ENCODE results near the gene STAMBPL1. TPM values are rescaled to one million over a fixed set of nuclear protein-coding genes. Genes with fewer than 3 reads are reported as not detected.
"Not testable (repeated sequence)": the region's sequence is repeated elsewhere in the genome, so short reads cannot be mapped to it uniquely, and the experiment has no call there.

Gene STAMBPL1
- polyA plus RNA-seq, 6 donors from 2014 or later = 3.4 to 7.6 (median 5.0) TPM

- H3K36me3 Mint-ChIP-seq = peaks cover 20% of the 10 kb centered on the region in 2 donors
- H3K9me3 Mint-ChIP-seq = no peaks in the 10 kb centered on the region
- DNase-seq (no peak), ATAC-seq (ENCODE audit: low read depth in 2 of 2) (no peak)
- H3K27me3 Mint-ChIP-seq = no peaks in the 10 kb centered on the region
- H3K4me3 Mint-ChIP-seq = no peak overlapping the region
- H3K4me1 Mint-ChIP-seq = no peaks in the 10 kb centered on the region
- peak overlapping the region in 1 of 6 donors; percentile 28 for H3K27ac Mint-ChIP-seq
Observed at GRCh38 chr10:88923520-88923919, 43.5 kb downstream of the STAMBPL1 start.

DNA sequence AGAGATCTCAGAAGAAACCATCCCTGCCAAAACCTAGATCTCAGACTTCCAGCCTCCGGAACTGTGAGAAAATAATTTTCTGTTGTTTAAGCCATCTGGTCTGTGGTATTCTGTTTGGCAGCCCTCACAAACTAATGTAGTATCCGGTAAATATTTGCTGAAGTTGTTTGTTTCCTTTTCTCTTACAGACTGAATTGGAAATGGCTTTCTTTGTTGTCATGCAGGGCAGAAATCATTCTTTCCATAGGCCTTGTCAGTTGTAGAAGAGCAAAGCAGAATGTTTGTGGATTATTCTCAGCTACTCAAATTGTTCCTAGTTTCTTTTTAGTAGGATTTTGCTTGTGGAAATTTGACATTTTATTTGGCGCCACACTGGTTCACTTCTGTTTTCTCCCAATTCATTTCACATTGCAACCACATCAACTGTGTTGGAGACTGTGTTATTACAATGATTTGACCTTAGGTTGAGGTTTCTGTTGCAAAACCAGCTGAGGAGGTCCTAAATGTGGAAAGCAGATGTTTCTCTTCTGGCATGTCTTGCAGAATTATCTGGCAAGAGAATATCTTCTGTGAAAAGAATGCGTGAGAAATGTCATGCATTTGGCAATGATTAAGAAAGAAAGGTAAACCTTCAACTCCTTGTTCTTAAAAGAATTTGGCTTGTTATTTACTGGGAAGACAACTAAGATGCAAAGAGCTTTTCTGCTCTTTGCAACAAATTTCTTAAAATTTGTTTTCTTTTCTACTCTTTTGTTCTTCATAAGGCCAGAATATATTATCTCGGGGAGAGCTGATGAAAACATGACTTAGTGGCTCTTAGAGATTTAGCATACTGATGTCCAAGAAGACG, 46.7 kb downstream of the STAMBPL1 start:
- Mint-ChIP-seq H3K27me3 (no peaks in the 10 kb centered on the region), H3K4me1 (no peaks in the 10 kb centered on the region), H3K27ac (no peak overlapping the region), H3K9me3 (peaks cover 0 to 2% (median 0%) of the 10 kb centered on the region in 7 donors), H3K36me3 (peaks cover 20 to 25% of the 10 kb centered on the region in 2 donors), H3K4me3 (no peak overlapping the region)
- DNase-seq = no peak
- ATAC-seq (ENCODE audit: low read depth in 2 of 2) = no peak

- no peak for ATAC-seq (ENCODE audit: low read depth in 2 of 2)
- H3K27ac Mint-ChIP-seq = no peak overlapping the region
- peaks cover 20 to 25% of the 10 kb centered on the region in 2 donors for H3K36me3 Mint-ChIP-seq
- H3K4me1 Mint-ChIP-seq = peaks cover 0 to 3% (median 0%) of the 10 kb centered on the region in 3 donors
- H3K9me3 Mint-ChIP-seq = peaks cover 0 to 2% (median 0%) of the 10 kb centered on the region in 7 donors
- no peaks in the 10 kb centered on the region for H3K27me3 Mint-ChIP-seq
- H3K4me3 Mint-ChIP-seq = no peak overlapping the region
- no peak for DNase-seq
Observed at GRCh38 chr10:88927416-88927690, 47.3 kb downstream of the STAMBPL1 start.

DNA sequence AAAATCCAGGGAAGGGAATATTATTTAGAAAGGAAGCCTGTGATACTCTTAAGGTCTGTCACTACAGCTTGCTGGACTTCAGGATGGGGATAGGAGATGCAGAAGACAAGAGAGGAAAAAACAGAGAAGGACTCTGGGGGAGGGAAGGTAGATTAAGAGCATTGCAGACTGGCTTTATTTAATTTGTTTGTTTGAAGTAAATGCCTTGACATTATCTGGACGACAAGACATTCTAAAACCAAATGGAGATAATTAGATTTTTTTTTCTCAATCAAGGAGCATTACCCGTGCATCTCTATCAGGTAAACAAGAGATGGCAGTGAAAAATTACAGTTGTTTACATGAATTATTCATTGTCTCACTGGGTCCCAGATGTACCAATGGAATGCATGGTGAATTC, 48.2 kb downstream of the STAMBPL1 start:
- Mint-ChIP-seq H3K27ac (no peak overlapping the region), H3K36me3 (peaks cover 20 to 25% of the 10 kb centered on the region in 2 donors), H3K27me3 (no peaks in the 10 kb centered on the region), H3K4me3 (no peak overlapping the region), H3K4me1 (peaks cover 0 to 7% (median 4%) of the 10 kb centered on the region in 3 donors), H3K9me3 (peaks cover 0 to 2% (median 0%) of the 10 kb centered on the region in 7 donors)
- DNase-seq (no peak), ATAC-seq (ENCODE audit: low read depth in 2 of 2) (no peak)

- Mint-ChIP-seq H3K36me3 (peaks cover 8 to 13% of the 10 kb centered on the region in 2 donors), H3K27ac (peak overlapping the region in 3 of 6 donors; percentile 41 to 87 (median 44)), H3K27me3 (no peaks in the 10 kb centered on the region), H3K9me3 (peaks cover 0 to 2% (median 0%) of the 10 kb centered on the region in 7 donors), H3K4me3 (no peak overlapping the region), H3K4me1 (peaks cover 11 to 17% (median 13%) of the 10 kb centered on the region in 3 donors)
- DNase-seq (no peak), ATAC-seq (ENCODE audit: low read depth in 2 of 2) (no peak)
Observed at GRCh38 chr10:88931548-88931947, 51.5 kb downstream of the STAMBPL1 start.

- H3K36me3 Mint-ChIP-seq; ATAC-seq (ENCODE audit: low read depth in 2 of 2); DNase-seq; H3K4me3 Mint-ChIP-seq; H3K27me3 Mint-ChIP-seq; H3K9me3 Mint-ChIP-seq: not testable (repeated sequence)
- H3K27ac Mint-ChIP-seq = peak overlapping the region in 1 of 6 donors; percentile 44
- peaks cover 11 to 17% (median 13%) of the 10 kb centered on the region in 3 donors for H3K4me1 Mint-ChIP-seq
Observed at GRCh38 chr10:88932029-88932428, 52.0 kb downstream of the STAMBPL1 start.

GRCh38 chr10:88932539-88933256, 52.7 kb downstream of the STAMBPL1 start:
- ATAC-seq (ENCODE audit: low read depth in 2 of 2) = peak; percentile 62 to 70
- peaks cover 0 to 2% (median 0%) of the 10 kb centered on the region in 7 donors for H3K9me3 Mint-ChIP-seq
- H3K36me3 Mint-ChIP-seq = peaks cover 4 to 8% of the 10 kb centered on the region in 2 donors
- H3K4me1 Mint-ChIP-seq = peaks cover 11 to 17% (median 13%) of the 10 kb centered on the region in 3 donors
- H3K27ac Mint-ChIP-seq = peak overlapping the region in 1 of 6 donors; percentile 38
- peak; percentile 32 for DNase-seq
- peak overlapping the region in 1 of 8 donors; percentile 12 for H3K4me3 Mint-ChIP-seq
- H3K27me3 Mint-ChIP-seq = no peaks in the 10 kb centered on the region

- Mint-ChIP-seq H3K4me3 (no peak overlapping the region), H3K9me3 (peaks cover 0 to 2% (median 0%) of the 10 kb centered on the region in 7 donors), H3K36me3 (peaks cover 0 to 4% of the 10 kb centered on the region in 2 donors), H3K27ac (peak overlapping the region in 1 of 6 donors; percentile 79), H3K4me1 (peaks cover 11 to 17% (median 13%) of the 10 kb centered on the region in 3 donors), H3K27me3 (no peaks in the 10 kb centered on the region)
- no peak for ATAC-seq (ENCODE audit: low read depth in 2 of 2)
- no peak for DNase-seq
Observed at GRCh38 chr10:88933564-88933963, 53.5 kb downstream of the STAMBPL1 start.

GRCh38 chr10:88934900-88935672, 55.0 kb downstream of the STAMBPL1 start:
- H3K4me1 Mint-ChIP-seq = peaks cover 11 to 17% (median 13%) of the 10 kb centered on the region in 3 donors
- H3K27me3 Mint-ChIP-seq = no peaks in the 10 kb centered on the region
- no peaks in the 10 kb centered on the region for H3K9me3 Mint-ChIP-seq
- peak overlapping the region in 3 of 6 donors; percentile 8 to 73 (median 10) for H3K27ac Mint-ChIP-seq
- DNase-seq (peak; percentile 60), ATAC-seq (ENCODE audit: low read depth in 2 of 2) (peak; percentile 77 to 78)
- peak overlapping the region in 5 of 8 donors; percentile 25 to 61 (median 55) for H3K4me3 Mint-ChIP-seq
- no peaks in the 10 kb centered on the region for H3K36me3 Mint-ChIP-seq

GRCh38 chr10:88936656-88937055, 56.6 kb downstream of the STAMBPL1 start:
- H3K9me3 Mint-ChIP-seq = no peaks in the 10 kb centered on the region
- peaks cover 11 to 17% (median 17%) of the 10 kb centered on the region in 3 donors for H3K4me1 Mint-ChIP-seq
- H3K27ac Mint-ChIP-seq = peak overlapping the region in 1 of 6 donors; percentile 2
- DNase-seq (no peak), ATAC-seq (ENCODE audit: low read depth in 2 of 2) (no peak)
- no peaks in the 10 kb centered on the region for H3K27me3 Mint-ChIP-seq
- peak overlapping the region in 1 of 8 donors; percentile 19 for H3K4me3 Mint-ChIP-seq
- H3K36me3 Mint-ChIP-seq = peaks cover 0 to 8% of the 10 kb centered on the region in 2 donors

DNA sequence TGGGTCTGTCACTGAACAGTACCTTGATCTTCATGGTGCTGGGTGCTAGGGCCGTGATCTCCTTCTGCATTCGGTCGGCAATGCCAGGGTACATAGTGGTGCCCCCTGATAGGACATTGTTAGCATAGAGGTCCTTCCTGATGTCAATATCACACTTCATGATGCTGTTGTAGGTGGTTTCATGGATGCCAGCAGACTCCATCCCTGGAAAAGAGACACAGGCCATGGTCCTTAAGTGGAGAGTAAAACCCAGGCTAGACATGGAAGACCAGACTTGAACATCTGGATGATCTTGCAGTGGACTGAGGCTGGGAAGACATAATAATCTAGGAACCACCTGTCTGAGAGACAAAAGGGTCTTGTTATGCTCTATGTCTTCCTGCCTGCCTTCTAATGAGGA, 58.0 kb downstream of the STAMBPL1 start:
- no peak for ATAC-seq (ENCODE audit: low read depth in 2 of 2)

GRCh38 chr10:88938938-88939337, 58.9 kb downstream of the STAMBPL1 start:
- Mint-ChIP-seq H3K4me1 (peaks cover 11 to 15% (median 13%) of the 10 kb centered on the region in 3 donors), H3K27ac (no peak overlapping the region), H3K27me3 (no peaks in the 10 kb centered on the region), H3K36me3 (peaks cover 0 to 9% of the 10 kb centered on the region in 2 donors), H3K9me3 (no peaks in the 10 kb centered on the region), H3K4me3 (no peak overlapping the region)
- DNase-seq = no peak
- ATAC-seq (ENCODE audit: low read depth in 2 of 2) = no peak

More for the DNA sequence above, 58.0 kb downstream of the STAMBPL1 start:
- no peaks in the 10 kb centered on the region for H3K27me3 Mint-ChIP-seq
- no peak overlapping the region for H3K27ac Mint-ChIP-seq
- peaks cover 11 to 13% (median 11%) of the 10 kb centered on the region in 3 donors for H3K4me1 Mint-ChIP-seq
- H3K4me3 Mint-ChIP-seq = no peak overlapping the region
- H3K9me3 Mint-ChIP-seq = no peaks in the 10 kb centered on the region
- DNase-seq = no peak
- peaks cover 0 to 9% of the 10 kb centered on the region in 2 donors for H3K36me3 Mint-ChIP-seq

GRCh38 chr10:88941026-88941425, 61.0 kb downstream of the STAMBPL1 start:
- DNase-seq (no peak), ATAC-seq (ENCODE audit: low read depth in 2 of 2) (no peak)
- Mint-ChIP-seq H3K36me3 (peaks cover 0 to 9% of the 10 kb centered on the region in 2 donors), H3K27ac (no peak overlapping the region), H3K9me3 (no peaks in the 10 kb centered on the region), H3K27me3 (no peaks in the 10 kb centered on the region), H3K4me1 (peaks cover 12 to 19% (median 13%) of the 10 kb centered on the region in 3 donors), H3K4me3 (no peak overlapping the region)

Measured in naive B cell (primary cell).